KMS-11 (cell line): ENCODE measurements around the gene GCLC.

Source experiments
- H2AFZ ChIP-seq: fragments of 200-600 bp; sonication (generic); 2 replicates; pipeline ENCODE4 v1.6.1; 2016; ENCODE audit warnings: antibody characterized with exemption, mixed run types, low read depth
- H3K27ac ChIP-seq: fragments of 200-600 bp; sonication (generic); 2 replicates; pipeline ENCODE4 v1.6.1; 2016; ENCODE audit warnings: mild to moderate bottlenecking, mixed run types
- H3K27me3 ChIP-seq: fragments of 200-600 bp; sonication (generic); 2 replicates; pipeline ENCODE4 v1.6.1; 2017; ENCODE audit warnings: mild to moderate bottlenecking, low read depth, mixed run types, moderate library complexity; ENCODE audit not compliant: insufficient read depth
- H3K36me3 ChIP-seq: fragments of 200-600 bp; sonication (generic); 2 replicates; pipeline ENCODE4 v1.6.1; 2017; ENCODE audit warnings: mild to moderate bottlenecking, mixed run types; ENCODE audit not compliant: insufficient read depth
- H3K4me1 ChIP-seq: fragments of 200-600 bp; sonication (generic); 2 replicates; pipeline ENCODE4 v1.6.1; 2016; ENCODE audit warnings: mild to moderate bottlenecking, low read depth, mixed run types; ENCODE audit not compliant: poor library complexity, severe bottlenecking
- H3K4me2 ChIP-seq: fragments of 200-600 bp; sonication (generic); 2 replicates; pipeline ENCODE4 v1.7.0; 2016; ENCODE audit warnings: mild to moderate bottlenecking, mixed run types
- H3K4me3 ChIP-seq: fragments of 200-600 bp; sonication (generic); IDR thresholded peaks from 2 replicates; pipeline ENCODE4 v1.6.1; 2017; ENCODE audit warnings: low read depth, low read length, mixed read lengths; ENCODE audit not compliant: insufficient read depth
- H3K79me2 ChIP-seq: fragments of 200-600 bp; sonication (generic); 2 replicates; pipeline ENCODE4 v1.6.1; 2016; ENCODE audit warnings: low read depth, mixed run types; ENCODE audit not compliant: insufficient read depth
- H3K9ac ChIP-seq: fragments of 200-600 bp; sonication (generic); 2 replicates; pipeline ENCODE4 v1.6.1; 2016; ENCODE audit warnings: mild to moderate bottlenecking, mixed run types
- H4K20me1 ChIP-seq: fragments of 200-600 bp; sonication (generic); 2 replicates; pipeline ENCODE4 v1.6.1; 2016; ENCODE audit warnings: mild to moderate bottlenecking, mixed run types; ENCODE audit not compliant: insufficient read depth
- CTCF ChIP-seq: fragments of 200-600 bp; sonication (generic); conservative IDR thresholded peaks from 2 replicates; pipeline ENCODE4 v1.6.1; 2017; ENCODE audit warnings: low read depth, mild to moderate bottlenecking, antibody characterized with exemption, low read length, moderate library complexity, mixed read lengths

The GCLC gene

GRCh38 chr6:53474010-53474409, 70.9 kb downstream of the GCLC start:
- no peak overlapping the region for H3K27ac ChIP-seq

GRCh38 chr6:53469163-53469562, 75.7 kb downstream of the GCLC start:
- no peak for TF ChIP-seq CTCF
- no peak overlapping the region for H3K9ac ChIP-seq
- H3K36me3 ChIP-seq = no peaks in the 10 kb centered on the region
- H3K4me1 ChIP-seq = no peaks in the 10 kb centered on the region
- no peaks in the 10 kb centered on the region for H3K79me2 ChIP-seq
- no peak overlapping the region for H3K4me3 ChIP-seq
- no peak overlapping the region for H3K4me2 ChIP-seq
- H2AFZ ChIP-seq = no peak overlapping the region
- no peaks in the 10 kb centered on the region for H3K27me3 ChIP-seq
- no peaks in the 10 kb centered on the region for H4K20me1 ChIP-seq
- H3K27ac ChIP-seq = no peak overlapping the region

More at GRCh38 chr6:53474010-53474409, 70.9 kb downstream of the GCLC start:
- no peaks in the 10 kb centered on the region for H3K27me3 ChIP-seq
- no peaks in the 10 kb centered on the region for H3K4me1 ChIP-seq
- no peaks in the 10 kb centered on the region for H3K79me2 ChIP-seq
- TF ChIP-seq CTCF = no peak
- no peak overlapping the region for H2AFZ ChIP-seq
- no peak overlapping the region for H3K9ac ChIP-seq
- no peaks in the 10 kb centered on the region for H4K20me1 ChIP-seq
- H3K4me3 ChIP-seq = no peak overlapping the region
- no peaks in the 10 kb centered on the region for H3K36me3 ChIP-seq
- H3K4me2 ChIP-seq = no peak overlapping the region

- H2AFZ ChIP-seq = no peak overlapping the region
- no peaks in the 10 kb centered on the region for H3K27me3 ChIP-seq
Measured at GRCh38 chr6:53466257-53466656, 78.6 kb downstream of the GCLC start.

GRCh38 chr6:53465732-53466131, 79.2 kb downstream of the GCLC start:
- Histone ChIP-seq H3K4me1 (no peaks in the 10 kb centered on the region), H3K27ac (no peak overlapping the region), H2AFZ (no peak overlapping the region), H3K9ac (no peak overlapping the region), H3K27me3 (no peaks in the 10 kb centered on the region), H3K4me3 (no peak overlapping the region), H3K4me2 (no peak overlapping the region), H3K79me2 (no peaks in the 10 kb centered on the region), H3K36me3 (no peaks in the 10 kb centered on the region), H4K20me1 (no peaks in the 10 kb centered on the region)
- TF ChIP-seq CTCF = no peak

More at GRCh38 chr6:53466257-53466656, 78.6 kb downstream of the GCLC start:
- Histone ChIP-seq H3K79me2 (no peaks in the 10 kb centered on the region), H3K9ac (no peak overlapping the region), H3K4me3 (no peak overlapping the region), H3K4me2 (no peak overlapping the region), H3K4me1 (no peaks in the 10 kb centered on the region), H4K20me1 (no peaks in the 10 kb centered on the region), H3K36me3 (no peaks in the 10 kb centered on the region), H3K27ac (no peak overlapping the region)
- TF ChIP-seq CTCF = no peak
